HepG2 (cell line): ENCODE measurements around the gene CYSLTR2. TPM values are rescaled to one million over a fixed set of nuclear protein-coding genes. Genes with fewer than 3 reads are reported as not detected.
A peak's percentile ranks its signal among the peaks of the same experiment; 100 is the strongest.

Experiments used
- ARID4A ChIP-seq: sonication (generic); formaldehyde crosslinking; IDR thresholded peaks from 2 replicates; pipeline ENCODE4 v1.5.0; 2020; ENCODE audit warnings: mild to moderate bottlenecking, missing genetic modification reagents, borderline replicate concordance
- BCL6 ChIP-seq: IDR thresholded peaks from 2 replicates; pipeline ENCODE4 v1.6.1; 2016; ENCODE audit warnings: missing genetic modification reagents, missing compliant biosample characterization
- CENPBD1 ChIP-seq: sonication (generic); formaldehyde crosslinking; IDR thresholded peaks from 2 replicates; pipeline ENCODE4 v1.8.0; 2022; ENCODE audit warnings: missing genetic modification reagents, low read depth, mild to moderate bottlenecking, borderline replicate concordance
- FOXA3 ChIP-seq: IDR thresholded peaks from 2 replicates; pipeline ENCODE4 v1.6.1; 2016; ENCODE audit warnings: missing genetic modification reagents, missing compliant biosample characterization
- TARDBP ChIP-seq: sonication (generic); formaldehyde crosslinking; IDR thresholded peaks from 2 replicates; pipeline ENCODE4 v1.8.0; 2022; ENCODE audit warnings: mild to moderate bottlenecking, missing genetic modification reagents
- ZHX2 ChIP-seq, 2 experiments: sonication (generic) in 1 of 2; formaldehyde crosslinking in 1 of 2; IDR thresholded peaks; 2 replicates each; pipeline versions ENCODE4 v1.6.1 to v1.9.0; 2014 to 2022; ENCODE audit warnings: antibody characterized with exemption in 1 of 2, borderline replicate concordance in 1 of 2, inconsistent platforms in 1 of 2, low read depth in 1 of 2, missing genetic modification reagents in 1 of 2
- ZNF570 ChIP-seq: sonication (generic); formaldehyde crosslinking; IDR thresholded peaks from 2 replicates; pipeline ENCODE4 v1.4.0; 2020; ENCODE audit warnings: mild to moderate bottlenecking, missing genetic modification reagents, borderline replicate concordance
- ZNF576 ChIP-seq: sonication (generic); formaldehyde crosslinking; IDR thresholded peaks from 2 replicates; pipeline ENCODE4 v1.4.0; 2020; ENCODE audit warnings: mild to moderate bottlenecking, missing genetic modification reagents
- ZNF644 ChIP-seq: IDR thresholded peaks from 2 replicates; pipeline ENCODE4 v1.6.1; 2016; ENCODE audit warnings: low read depth
- ZNF75D ChIP-seq: sonication (generic); formaldehyde crosslinking; IDR thresholded peaks from 2 replicates; pipeline ENCODE4 v1.8.1; 2023; ENCODE audit warnings: missing genetic modification reagents, mild to moderate bottlenecking, borderline replicate concordance
- ZZZ3 ChIP-seq: sonication (generic); formaldehyde crosslinking; IDR thresholded peaks from 2 replicates; pipeline ENCODE4 v1.4.0; 2020; ENCODE audit warnings: missing genetic modification reagents, mild to moderate bottlenecking, borderline replicate concordance
- polyA plus RNA-seq, 8 experiments: library from polyadenylated mRNA; depleted of rRNA in 3 of 8; stranded (reverse) in 7 of 8; unstranded in 1 of 8; fragments of >200 nt; fragmentation: Illumina TruSeq in 4 of 8; extraction: Trizol in 4 of 8; gene quantifications; 2 replicates each; pipeline versions ENCODE4 v1.2.1 to v1.2.3, GENCODE V29; 2011 to 2016; ENCODE audit warnings: low read depth in 4 of 8, missing spikeins in 1 of 8, mixed read lengths in 1 of 8; ENCODE audit not compliant: insufficient read depth in 1 of 8
- total RNA-seq, 5 experiments: library from RNA; depleted of rRNA; stranded (reverse); fragments of >200 nt; fragmentation: Illumina TruSeq; extraction: Trizol; gene quantifications; 2 replicates each; pipeline ENCODE4 v1.2.3, GENCODE V29; 2016; ENCODE audit warnings: low read depth in 1 of 5

The CYSLTR2 gene
- total and polyA plus RNA-seq, 2 of the 13 experiments (the other 11 are each of a cell fraction or from before 2014, with no cell fraction given): not detected

GRCh38 chr13:48656608-48657007 lies 2.9 kb downstream of the CYSLTR2 start (continued):
- TF ChIP-seq ZZZ3 (CRISPR knock-in tag) (no peak), ZNF570 (CRISPR knock-in tag) (no peak), ZNF75D (CRISPR knock-in tag) (no peak), ZHX2 (IDR thresholded peaks at IDR 0.05; ENCODE audit: low read depth) (no peak), ZHX2 (CRISPR knock-in tag; IDR thresholded peaks at IDR 0.05; ENCODE audit: borderline replicate concordance) (no peak), ARID4A (CRISPR knock-in tag) (no peak), TARDBP (CRISPR knock-in tag) (no peak), ZNF576 (CRISPR knock-in tag) (no peak), FOXA3 (CRISPR knock-in tag) (0 out of 2 replicates have a peak, but pooled peaks have one; percentile 24), CENPBD1 (CRISPR knock-in tag) (no peak), BCL6 (CRISPR knock-in tag) (0 out of 2 replicates have a peak, but pooled peaks have one; percentile 10), ZNF644 (CRISPR knock-in tag) (0 out of 2 replicates have a peak, but pooled peaks have one; percentile 18)
